CD4-positive, alpha-beta T cell treated with Interleukin-17A for 4 hours (primary cell): Measurements from ENCODE around the gene WDR70.
"Not testable (repeated sequence)": the region's sequence is repeated elsewhere in the genome, so short reads cannot be mapped to it uniquely, and the experiment has no call there.

ENCODE experiments used
- DNase-seq: peaks from one replicate; pipeline ENCODE4 v3.0.0-alpha.2; 2020; ENCODE audit warnings: mixed read lengths

WDR70 gene

DNA sequence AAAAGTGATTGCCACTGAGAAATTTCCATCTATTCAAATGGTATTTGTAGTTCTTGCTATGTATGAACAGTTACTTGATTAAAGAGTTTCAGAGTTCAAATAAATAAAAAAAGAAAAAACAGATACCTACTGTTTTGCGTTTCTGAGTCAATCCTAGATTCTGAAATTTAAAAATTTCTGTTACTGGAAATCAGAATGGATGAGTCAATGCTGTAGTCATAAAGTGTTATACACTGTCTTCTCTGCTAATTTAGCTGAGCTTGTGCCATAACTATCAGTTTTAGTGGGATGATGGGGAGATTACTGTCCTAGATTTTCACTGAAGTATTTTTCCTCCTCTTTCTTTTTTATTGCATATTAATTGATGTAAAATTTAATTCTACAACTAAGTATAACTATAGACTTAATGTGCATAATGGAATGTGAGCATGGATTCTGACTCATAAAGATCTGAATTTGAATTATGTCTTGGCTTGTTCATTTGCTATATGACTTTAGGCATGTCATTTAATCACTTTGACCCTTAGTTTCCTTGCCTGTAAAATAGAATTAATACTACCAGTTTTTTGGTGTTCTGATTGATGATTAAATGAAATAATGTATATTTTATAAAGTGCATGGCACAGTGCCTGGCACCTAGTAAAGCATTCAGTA lies 75.4 kb downstream of the WDR70 start:
- DNase-seq = not testable (repeated sequence)

GRCh38 chr5:37463191-37464051 lies 84.3 kb downstream of the WDR70 start:
- DNase-seq = not testable (repeated sequence)

- not testable (repeated sequence) for DNase-seq
Observed at GRCh38 chr5:37464581-37464980, 85.5 kb downstream of the WDR70 start.

DNA sequence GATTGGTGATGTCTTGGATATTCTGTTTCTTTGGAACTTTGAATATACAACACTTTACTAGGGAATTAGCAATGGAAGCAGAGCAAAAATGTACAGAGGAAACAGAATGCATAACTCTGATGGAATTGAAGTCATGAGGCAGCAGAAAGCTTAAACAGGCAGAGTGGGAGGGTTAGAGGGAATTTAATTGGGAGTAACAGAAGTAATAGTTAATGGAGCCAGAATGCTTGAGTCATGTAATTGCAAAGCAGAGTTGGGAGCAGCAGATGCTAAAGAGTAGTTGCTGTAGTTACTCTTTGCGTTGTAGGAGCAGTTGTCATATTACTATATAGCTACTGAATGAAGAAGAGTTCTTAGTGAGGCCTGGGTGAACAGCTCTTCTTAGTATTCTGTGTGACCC lies 90.3 kb downstream of the WDR70 start:
- DNase-seq = not testable (repeated sequence)

DNA sequence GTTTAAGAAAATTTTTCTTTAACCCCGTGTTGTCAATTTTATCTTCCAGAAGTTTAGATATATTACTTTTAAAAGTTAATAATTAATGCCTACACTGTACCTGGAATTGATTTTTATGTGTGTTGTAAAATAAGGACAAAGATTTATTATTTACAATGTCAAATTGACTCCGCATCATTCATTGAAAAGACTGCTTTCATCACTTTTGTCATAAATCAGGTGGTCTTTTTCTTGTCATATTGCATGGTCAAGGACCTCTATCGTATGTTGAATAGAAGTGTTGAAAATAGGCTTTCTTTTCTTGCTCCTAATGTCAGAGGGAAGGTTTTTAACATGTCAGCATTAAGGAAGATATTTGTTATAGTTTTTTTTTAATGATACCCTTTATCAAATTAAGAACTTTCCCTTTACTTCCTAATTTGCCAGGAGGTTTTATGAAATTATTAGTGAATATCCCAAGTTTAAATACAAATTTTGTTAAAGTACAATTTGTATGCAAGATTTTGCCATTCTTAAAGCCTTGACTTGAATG lies 92.6 kb downstream of the WDR70 start:
- DNase-seq = no peak

GRCh38 chr5:37477426-37477825 lies 98.3 kb downstream of the WDR70 start:
- no peak for DNase-seq

DNA sequence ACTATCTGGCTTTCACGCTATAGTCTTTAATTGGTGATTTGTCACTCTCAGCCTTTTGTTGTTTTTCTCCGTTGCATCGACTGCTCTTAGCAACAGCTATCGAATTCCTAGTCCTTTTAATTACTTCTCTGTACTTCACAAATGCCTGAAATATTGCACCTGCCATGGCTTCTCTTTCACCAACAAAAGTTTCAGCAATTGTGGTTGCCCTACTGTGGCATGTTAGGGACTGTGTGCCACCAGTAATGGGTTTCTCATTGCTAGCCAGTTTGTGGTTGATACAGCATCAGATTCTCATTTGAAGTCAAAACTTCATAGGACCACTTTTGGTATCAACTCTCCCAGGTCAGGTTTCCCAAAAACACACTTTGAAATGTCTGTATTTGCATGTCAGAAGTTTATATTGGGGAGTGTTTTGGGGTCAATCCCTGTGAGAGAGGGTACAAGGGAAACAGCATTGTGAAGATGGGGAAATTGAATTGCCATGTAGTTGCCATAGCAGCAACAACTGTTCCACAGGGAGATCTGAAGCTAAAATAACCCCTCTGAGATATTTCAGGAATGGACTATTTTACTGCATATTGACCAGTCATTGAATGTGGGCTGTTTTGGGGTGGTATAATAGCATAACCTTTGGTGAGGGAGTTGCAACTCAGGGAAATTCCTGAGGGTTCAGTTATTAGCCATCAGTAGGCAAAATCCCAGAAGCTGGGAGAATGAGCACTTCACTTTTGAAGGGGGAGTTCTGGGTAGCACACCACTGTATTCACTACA lies 99.2 kb downstream of the WDR70 start:
- DNase-seq = no peak

DNA sequence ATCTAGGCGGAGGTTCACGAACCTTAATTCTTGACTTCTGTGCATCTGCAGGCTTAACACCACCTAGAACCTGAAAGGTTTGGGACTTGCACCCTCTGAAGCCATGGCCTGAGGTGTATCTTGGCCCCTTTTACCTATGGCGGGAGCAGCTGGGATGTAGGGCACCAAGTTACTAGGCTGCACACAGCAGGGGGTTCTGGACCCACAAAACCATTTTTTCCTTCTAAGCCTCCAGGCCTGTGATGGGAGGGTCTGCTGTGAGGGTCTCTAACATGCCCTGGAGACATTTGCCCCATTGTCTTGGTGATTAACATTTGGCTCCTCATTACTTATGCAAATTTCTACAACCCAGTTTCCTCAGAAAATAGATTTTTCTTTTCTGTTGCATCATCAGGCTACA lies 102.3 kb downstream of the WDR70 start:
- not testable (repeated sequence) for DNase-seq

DNA sequence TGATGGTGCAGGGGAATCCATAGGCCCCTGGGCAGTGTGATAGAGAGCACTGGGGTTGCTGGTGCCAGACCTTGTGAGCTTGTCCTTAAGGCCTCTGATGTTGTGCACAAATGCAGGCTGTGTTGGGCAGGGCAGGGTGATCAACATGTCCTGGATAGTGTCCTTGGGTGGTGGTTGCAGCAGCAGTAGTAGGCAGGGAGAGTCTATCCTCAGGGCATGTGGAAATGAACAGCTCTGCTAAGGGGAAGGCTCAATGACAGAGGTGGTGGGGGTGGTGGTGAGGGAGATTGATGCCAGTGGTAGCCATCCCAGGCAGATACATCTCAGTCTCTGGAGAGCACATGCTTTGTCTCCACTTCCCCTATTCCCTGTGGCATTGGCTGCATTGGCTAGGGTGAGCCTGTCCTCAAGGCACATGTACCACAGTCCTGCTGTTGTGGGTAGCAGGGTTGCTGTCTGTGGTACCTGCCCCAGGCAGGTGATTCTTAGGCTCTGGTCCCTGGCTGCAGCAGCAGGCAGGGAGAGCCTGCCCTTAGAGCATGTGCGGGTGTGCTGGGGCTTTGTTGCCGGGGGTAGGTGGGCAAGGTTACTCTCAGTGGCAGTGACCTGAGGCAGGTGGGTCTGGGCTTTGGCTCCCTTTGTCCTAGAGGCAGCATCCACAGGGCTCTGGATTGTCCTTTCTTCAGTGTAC lies 111.1 kb downstream of the WDR70 start:
- no peak for DNase-seq

DNA sequence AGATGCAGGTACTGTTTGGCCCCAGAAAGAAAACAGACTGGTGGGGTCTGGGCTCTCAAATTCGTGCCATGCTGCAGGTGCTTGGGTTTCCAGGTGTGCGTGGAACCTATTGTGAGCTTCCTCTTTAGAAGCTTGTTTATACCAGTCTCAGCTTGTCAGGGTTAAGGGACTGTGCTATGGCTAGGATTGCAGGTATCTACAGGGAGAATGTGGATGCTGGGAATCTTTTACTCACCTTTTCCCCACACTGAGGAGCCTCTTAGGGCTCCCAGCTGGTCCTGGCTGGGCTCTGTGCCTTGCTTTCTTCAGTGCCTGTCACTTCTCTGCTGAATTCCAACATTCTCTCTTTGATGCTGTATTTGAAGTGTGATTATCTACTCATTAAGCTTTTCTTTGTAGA lies 111.8 kb downstream of the WDR70 start:
- no peak for DNase-seq

- no peak for DNase-seq
Observed at GRCh38 chr5:37492778-37493555, 113.8 kb downstream of the WDR70 start.

DNA sequence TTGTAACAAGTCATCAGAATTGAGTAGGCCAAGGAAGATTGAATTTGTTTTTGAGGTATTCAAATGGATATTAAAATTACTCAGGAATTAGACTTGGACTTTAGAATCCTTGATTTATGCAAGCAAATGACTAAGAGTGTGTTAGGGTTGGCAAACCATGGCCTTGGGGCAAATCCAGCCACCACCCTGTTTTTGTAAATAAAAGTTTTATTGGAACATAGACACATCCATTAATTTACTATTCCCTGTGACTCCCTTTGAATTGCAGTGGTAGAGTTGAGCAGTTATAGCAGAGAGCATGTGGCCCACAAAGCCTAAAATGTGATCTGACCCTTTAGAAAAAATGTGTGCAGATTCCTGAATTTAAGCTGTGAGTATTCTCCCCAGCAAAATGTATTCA lies 115.6 kb downstream of the WDR70 start:
- no peak for DNase-seq

DNA sequence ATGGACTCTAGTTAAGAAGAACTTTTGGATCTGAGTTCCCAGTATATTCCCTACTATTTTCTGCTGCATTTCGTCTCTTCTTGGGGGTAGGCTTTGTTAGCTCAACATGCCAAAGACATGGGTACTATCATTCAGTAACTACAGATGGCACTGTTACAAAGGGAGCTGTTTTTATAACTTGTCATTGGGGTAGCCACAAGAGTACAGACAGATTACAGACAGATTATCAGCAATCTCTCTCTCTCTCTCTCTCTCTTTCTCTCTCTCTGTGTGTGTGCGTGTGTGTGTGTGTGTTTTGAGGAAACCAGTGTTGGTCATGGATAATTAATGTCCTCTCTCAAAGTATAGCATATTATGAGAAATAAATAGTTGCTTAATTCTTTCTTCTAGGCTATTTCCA lies 116.1 kb downstream of the WDR70 start:
- DNase-seq = no peak

- DNase-seq = no peak
Observed at GRCh38 chr5:37495668-37496347, 116.7 kb downstream of the WDR70 start.

- DNase-seq = no peak
Observed at GRCh38 chr5:37496902-37497445, 117.9 kb downstream of the WDR70 start.

GRCh38 chr5:37501152-37501551 lies 122.0 kb downstream of the WDR70 start:
- no peak for DNase-seq

- DNase-seq = no peak
Observed at GRCh38 chr5:37506241-37506640, 127.1 kb downstream of the WDR70 start.

- DNase-seq = no peak
Observed at GRCh38 chr5:37506722-37507121, 127.6 kb downstream of the WDR70 start.

GRCh38 chr5:37511646-37512045 lies 132.5 kb downstream of the WDR70 start:
- DNase-seq = no peak

DNA sequence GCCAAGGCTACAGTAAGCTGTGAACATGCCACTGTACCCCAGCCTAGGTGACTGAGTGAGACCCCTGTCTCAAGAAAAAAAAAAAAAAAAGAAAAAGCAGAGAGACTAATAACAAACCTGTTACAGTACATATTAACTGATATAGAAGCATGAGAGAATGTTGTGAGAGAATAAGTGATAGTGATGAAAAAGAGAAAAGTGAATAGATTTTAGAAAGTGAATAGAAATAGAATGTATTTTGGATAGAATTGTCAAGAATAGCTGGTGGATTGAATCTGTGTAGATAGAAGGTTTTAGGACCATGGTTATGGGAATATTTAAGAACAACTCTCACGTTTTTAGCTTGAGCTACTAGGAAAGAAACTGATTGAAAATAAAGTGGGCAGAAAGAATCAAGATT lies 135.8 kb downstream of the WDR70 start:
- no peak for DNase-seq

- no peak for DNase-seq
Observed at GRCh38 chr5:37517686-37518085, 138.6 kb downstream of the WDR70 start.
